ENCODE data around the gene TOMM20. TPM values are rescaled to one million over a fixed set of nuclear protein-coding genes. Genes with fewer than 3 reads are reported as not detected.

TOMM20 gene
- total and polyA plus RNA-seq, 9 of the 15 experiments (the other 6 are each of a cell fraction or from before 2014, with no cell fraction given): 70.6 to 334 (median 159) TPM

GRCh38 chr1:235157150-235157549 lies 28.5 kb upstream of the TOMM20 start (continued):
- TF ChIP-seq ARID3A (IDR thresholded peaks at IDR 0.05; ENCODE audit: borderline replicate concordance, low read depth, low read length) (no peak), ZFX (CRISPR knock-in tag; IDR thresholded peaks at IDR 0.05) (no peak), SMARCB1 (IDR thresholded peaks at IDR 0.05; ENCODE audit: insufficient read length, low read depth) (no peak), ZFPM2 (CRISPR knock-in tag; IDR thresholded peaks at IDR 0.05) (no peak), SAFB2 (IDR thresholded peaks at IDR 0.05; ENCODE audit: borderline replicate concordance, low read depth, low read length, severe bottlenecking) (no peak), MAX (CRISPR knock-in tag; IDR thresholded peaks at IDR 0.05) (no peak), SRSF3 (IDR thresholded peaks at IDR 0.05; ENCODE audit: insufficient read depth, low read length) (no peak)
- TF ChIP-seq, protein P1, sequence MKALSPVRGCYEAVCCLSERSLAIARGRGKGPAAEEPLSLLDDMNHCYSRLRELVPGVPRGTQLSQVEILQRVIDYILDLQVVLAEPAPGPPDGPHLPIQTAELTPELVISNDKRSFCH (CRISPR knock-in tag; IDR thresholded peaks at IDR 0.05): no peak
- TF ChIP-seq, protein P1 (tag; IDR thresholded peaks at IDR 0.05): no peak
